BLaER1 treated with 17β-estradiol and CSF1 and Interleukin-3, amounts not matched to agents 10 nM and 100 nM (cell line): ENCODE data around the gene PARP15.

Experiments
- H3K27ac ChIP-seq, 11 experiments: shearing (Covaris generic); formaldehyde crosslinking; 2 replicates each; pipeline ENCODE4 v1.8.1; 2022
- H3K27me3 ChIP-seq, 11 experiments: shearing (Covaris generic); formaldehyde crosslinking; 2 replicates each; pipeline ENCODE4 v1.8.1; 2022
- H3K36me3 ChIP-seq, 11 experiments: shearing (Covaris generic); formaldehyde crosslinking; 2 replicates each; pipeline ENCODE4 v1.8.1; 2022
- H3K4me1 ChIP-seq, 10 experiments: shearing (Covaris generic); formaldehyde crosslinking; 2 replicates each; pipeline ENCODE4 v1.8.1; 2022
- H3K4me2 ChIP-seq, 11 experiments: shearing (Covaris generic); formaldehyde crosslinking; 2 replicates each; pipeline ENCODE4 v1.8.1; 2022
- H3K4me3 ChIP-seq, 10 experiments: shearing (Covaris generic); formaldehyde crosslinking; 2 replicates each; pipeline ENCODE4 v1.8.1; 2022
- H3K9ac ChIP-seq, 11 experiments: shearing (Covaris generic); formaldehyde crosslinking; 2 replicates each; pipeline ENCODE4 v1.8.1; 2022
- H3K9me3 ChIP-seq, 11 experiments: shearing (Covaris generic); formaldehyde crosslinking; replicated peaks in 1 of 11; 2 replicates each; pipeline ENCODE4 v1.8.1; 2022
- H4K20me1 ChIP-seq, 11 experiments: shearing (Covaris generic); formaldehyde crosslinking; 2 replicates each; pipeline ENCODE4 v1.8.1; 2022
- Cebpa-rat ChIP-seq, 11 experiments: shearing (Covaris generic); IDR thresholded peaks; 2 replicates each; pipeline ENCODE4 v1.8.1; 2022

The PARP15 gene

DNA sequence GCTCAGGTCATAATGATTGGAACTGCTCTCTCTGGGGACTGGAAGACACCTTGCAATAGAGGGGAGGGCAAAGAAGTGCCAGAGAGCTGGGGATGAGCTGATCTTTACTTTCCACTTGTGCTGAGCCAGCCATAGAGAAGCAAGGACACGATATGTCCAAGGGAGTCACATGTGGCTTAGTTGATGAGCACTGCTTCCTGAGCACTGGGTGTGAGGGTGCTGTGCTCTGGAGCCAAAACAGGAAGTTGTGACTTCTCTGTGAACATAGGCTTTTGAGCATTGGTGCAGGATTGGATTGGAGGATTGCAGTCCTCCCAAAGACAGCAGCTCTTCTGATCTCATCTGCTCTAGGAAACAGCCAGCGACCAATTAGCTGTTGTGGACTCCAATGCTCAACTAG, 109.8 kb downstream of the PARP15 start:
- Histone ChIP-seq H3K9me3 (no peaks in the 10 kb centered on the region), H3K4me2 (peak overlapping the region in 3 of 11 experiments; percentile 23 to 81 (median 68); a peak in 5 of 22 replicates), H3K27ac (0 out of 22 replicates have a peak overlapping the region, but pooled peaks of 1 of the 11 experiments have one; percentile 21), H3K36me3 (peaks cover 0 to 42% (median 4%) of the 10 kb centered on the region in 11 experiments; a peak in 19 of 22 replicates), H3K9ac (no peak overlapping the region), H3K27me3 (no peaks in the 10 kb centered on the region), H3K4me1 (peaks cover 11 to 23% (median 15%) of the 10 kb centered on the region in 10 experiments), H4K20me1 (peaks cover 0 to 35% (median 18%) of the 10 kb centered on the region in 11 experiments; a peak in 8 of 22 replicates), H3K4me3 (no peak overlapping the region)
- TF ChIP-seq Cebpa-rat (IDR thresholded peaks at IDR 0.05): no peak
